ENCODE data around the gene MAP1LC3A. TPM values are rescaled to one million over a fixed set of nuclear protein-coding genes. Genes with fewer than 3 reads are reported as not detected.

Gene MAP1LC3A
- total RNA-seq, 1 donor from 2014 or later: 131 TPM

DNA sequence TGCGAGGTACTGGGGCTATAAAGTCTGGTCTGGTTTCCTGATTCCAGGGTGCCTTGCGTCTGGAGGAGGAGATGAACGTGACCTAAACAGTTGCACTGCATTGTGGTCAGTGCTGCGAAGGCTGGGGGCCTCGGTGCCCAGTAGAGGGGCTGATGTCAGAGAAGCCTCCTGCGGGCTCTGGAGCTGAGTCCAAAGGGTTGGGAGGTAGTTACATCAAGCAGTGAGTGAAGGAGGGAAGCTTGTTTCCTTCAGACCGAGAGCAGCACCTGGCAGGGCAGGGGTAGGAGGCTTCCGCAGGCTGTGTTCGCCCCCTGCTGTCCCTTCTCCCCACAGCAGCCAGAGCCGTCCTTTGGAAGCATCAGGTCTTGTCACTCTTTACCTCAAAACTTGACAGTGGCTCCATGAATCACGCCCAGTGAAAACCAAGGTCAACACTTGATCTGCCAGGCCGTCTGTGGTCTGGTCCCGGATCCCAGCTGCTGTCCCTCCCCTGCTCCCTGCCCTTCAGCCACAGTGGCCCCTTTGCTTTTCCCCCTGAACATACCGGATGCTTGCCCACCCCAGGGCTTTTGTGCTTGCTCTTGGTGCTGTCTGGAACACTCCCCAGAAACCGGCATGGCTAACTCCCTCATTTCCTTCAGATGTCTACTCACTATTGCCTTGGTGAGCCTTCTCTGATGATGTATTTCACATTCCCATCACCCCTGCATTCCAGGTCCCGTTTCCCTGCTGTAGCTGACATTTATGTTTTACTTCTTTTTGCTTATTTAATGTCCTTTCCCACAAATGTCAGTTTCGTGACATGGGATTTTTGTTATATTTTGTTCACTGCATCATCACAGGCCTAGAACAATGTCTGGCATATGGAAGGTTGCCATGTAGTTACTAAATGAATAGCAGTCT, 35.3 kb upstream of the MAP1LC3A start:
- TF ChIP-seq CTCF (IDR thresholded peaks at IDR 0.05): peak; percentile 19 to 52 (median 24)
- intact Hi-C loops (cut with DNase I): no loop called here
- Histone ChIP-seq H3K27ac (peak overlapping the region; percentile 79 to 82), H3K9me3 (no peaks in the 10 kb centered on the region), H3K27me3 (no peaks in the 10 kb centered on the region), H3K36me3 (peaks cover 16 to 20% of the 10 kb centered on the region in 2 donors), H3K4me3 (no peak overlapping the region), H3K4me1 (peaks cover 6 to 47% of the 10 kb centered on the region in 2 donors)
- DNase-seq (ENCODE audit: low spot score in 2 of 2): no peak

GRCh38 chr20:34524426-34524825, 34.1 kb upstream of the MAP1LC3A start:
- no peaks in the 10 kb centered on the region for H3K27me3 ChIP-seq
- H3K4me1 ChIP-seq: peaks cover 6 to 40% of the 10 kb centered on the region in 2 donors
- no peak overlapping the region for H3K4me3 ChIP-seq
- peak overlapping the region; percentile 79 to 82 for H3K27ac ChIP-seq
- peaks cover 27 to 29% of the 10 kb centered on the region in 2 donors for H3K36me3 ChIP-seq
- TF ChIP-seq CTCF (IDR thresholded peaks at IDR 0.05): no peak
- no peak for DNase-seq (ENCODE audit: low spot score in 2 of 2)
- H3K9me3 ChIP-seq: no peaks in the 10 kb centered on the region
- intact Hi-C loops (cut with DNase I): no loop called here

DNA sequence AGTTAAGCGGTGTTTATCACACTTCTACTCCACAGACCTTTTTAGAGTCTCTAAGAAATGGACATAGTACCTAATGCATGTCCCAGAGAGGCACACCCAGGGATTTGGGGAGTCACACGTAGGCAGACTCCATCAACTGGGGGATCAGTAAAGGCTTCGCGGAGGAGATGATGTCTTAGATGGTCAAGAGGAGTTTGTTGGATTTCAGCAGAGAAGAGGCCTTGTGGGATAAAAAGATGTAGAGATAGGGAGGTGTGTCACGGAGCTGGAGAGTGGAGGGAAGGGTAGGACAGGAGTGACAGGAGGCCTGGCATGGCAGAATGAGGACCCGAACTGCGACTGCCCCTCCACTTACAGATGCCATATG, 33.2 kb upstream of the MAP1LC3A start:
- intact Hi-C loops (cut with DNase I): no loop called here
- H3K27me3 ChIP-seq: no peaks in the 10 kb centered on the region
- H3K4me1 ChIP-seq: peaks cover 6 to 45% of the 10 kb centered on the region in 2 donors
- H3K27ac ChIP-seq: peak overlapping the region; percentile 79 to 82
- peaks cover 33 to 35% of the 10 kb centered on the region in 2 donors for H3K36me3 ChIP-seq
- no peak for TF ChIP-seq CTCF (IDR thresholded peaks at IDR 0.05)
- no peak overlapping the region for H3K4me3 ChIP-seq
- DNase-seq (ENCODE audit: low spot score in 2 of 2): no peak
- no peaks in the 10 kb centered on the region for H3K9me3 ChIP-seq

DNA sequence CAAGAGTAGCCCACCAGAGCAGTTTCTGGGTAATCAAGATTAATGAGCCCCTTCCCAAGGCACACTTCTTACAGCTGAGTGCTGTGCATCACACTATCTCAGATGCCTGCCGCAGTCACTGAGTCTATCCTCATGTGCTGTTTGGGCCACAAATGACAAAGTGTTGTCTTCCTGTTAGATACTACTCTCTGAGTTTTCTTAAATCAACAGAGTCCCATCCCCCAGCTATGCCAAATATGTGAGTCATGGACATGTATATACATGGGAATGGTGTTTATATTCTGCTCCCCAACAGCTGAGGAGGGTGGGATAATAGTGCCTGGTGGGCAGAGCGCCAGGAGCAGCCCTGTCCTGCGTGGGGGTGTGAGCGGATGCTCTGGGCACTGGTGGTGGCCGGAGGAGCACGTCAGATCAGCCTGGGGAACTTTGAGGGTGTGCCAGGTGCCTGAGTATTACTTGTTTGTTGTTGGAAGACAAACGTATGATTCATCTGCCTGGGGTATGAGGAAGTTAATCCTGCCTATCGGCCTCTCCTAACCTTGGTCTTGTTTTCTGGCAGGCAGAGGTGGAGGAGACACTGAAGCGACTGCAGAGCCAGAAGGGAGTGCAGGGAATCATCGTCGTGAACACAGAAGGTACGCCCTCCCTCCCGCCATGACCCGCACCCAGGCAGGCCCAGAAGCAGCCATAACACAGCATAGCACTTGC, 32.7 kb upstream of the MAP1LC3A start:
- Histone ChIP-seq H3K4me3 (no peak overlapping the region), H3K4me1 (peaks cover 6 to 45% of the 10 kb centered on the region in 2 donors)
- intact Hi-C loops (cut with DNase I): no loop called here

GRCh38 chr20:34526466-34526865, 32.1 kb upstream of the MAP1LC3A start:
- DNase-seq (ENCODE audit: low spot score in 2 of 2): no peak
- Histone ChIP-seq H3K4me3 (no peak overlapping the region), H3K27me3 (no peaks in the 10 kb centered on the region), H3K36me3 (peaks cover 39 to 44% of the 10 kb centered on the region in 2 donors), H3K9me3 (no peaks in the 10 kb centered on the region), H3K27ac (peak overlapping the region; percentile 71 to 79), H3K4me1 (peaks cover 6 to 48% of the 10 kb centered on the region in 2 donors)
- intact Hi-C loops (cut with DNase I): no loop called here
- no peak for TF ChIP-seq CTCF (IDR thresholded peaks at IDR 0.05)

More for the DNA sequence above, 32.7 kb upstream of the MAP1LC3A start:
- H3K27me3 ChIP-seq: no peaks in the 10 kb centered on the region
- no peaks in the 10 kb centered on the region for H3K9me3 ChIP-seq
- TF ChIP-seq CTCF (IDR thresholded peaks at IDR 0.05): no peak
- peak; percentile 45 to 94 for DNase-seq (ENCODE audit: low spot score in 2 of 2)
- H3K27ac ChIP-seq: peak overlapping the region; percentile 79 to 82
- peaks cover 38 to 39% of the 10 kb centered on the region in 2 donors for H3K36me3 ChIP-seq
